ENCODE results near the gene CAMSAP1. TPM values are rescaled to one million over a fixed set of nuclear protein-coding genes. Genes with fewer than 3 reads are reported as not detected.
A peak's percentile ranks its signal among the peaks of the same experiment; 100 is the strongest.

Gene CAMSAP1
- polyA plus RNA-seq, 3 donors = 0.71 to 9.0 (median 0.75) TPM

DNA sequence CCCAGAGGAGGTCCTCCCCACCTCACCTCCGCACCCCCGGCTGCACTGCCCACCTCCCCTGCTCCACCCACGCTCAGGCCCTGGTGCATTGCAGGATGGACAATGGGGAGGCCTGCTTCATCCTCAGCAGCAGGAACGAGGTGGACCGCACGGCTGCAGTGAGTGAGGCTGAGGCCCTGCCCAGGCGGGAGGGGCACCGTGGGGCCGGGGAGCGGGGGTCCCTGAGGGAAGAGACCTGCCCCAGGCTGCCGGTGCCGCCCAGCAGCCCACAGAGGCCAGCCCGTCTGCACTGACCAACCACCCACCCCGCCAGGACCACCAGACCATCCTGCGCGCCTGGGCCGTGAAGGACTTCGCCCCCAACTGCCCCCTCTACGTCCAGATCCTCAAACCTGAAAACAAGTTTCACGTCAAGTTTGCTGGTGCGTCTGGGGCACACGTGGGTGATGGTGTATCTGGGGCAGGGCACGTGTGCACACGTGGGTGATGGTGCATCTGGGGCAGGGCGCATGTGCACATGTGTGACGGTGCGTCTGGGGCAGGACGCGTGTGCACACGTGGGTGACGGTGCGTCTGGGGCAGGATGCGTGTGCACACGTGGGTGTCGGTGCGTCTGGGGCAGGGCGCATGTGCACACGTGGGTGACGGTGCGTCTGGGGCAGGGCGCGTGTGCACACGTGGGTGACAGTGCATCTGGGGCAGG lies 138.7 kb downstream of the CAMSAP1 start:
- Histone ChIP-seq H3K27me3 (ENCODE audit: control insufficient read depth in 2 of 2, insufficient read depth in 2 of 2, low read length in 2 of 2) (no peaks in the 10 kb centered on the region), H3K79me2 (ENCODE audit: insufficient read depth, low read length) (no peaks in the 10 kb centered on the region), H3K27ac (ENCODE audit: low read depth in 1 of 2, low read length in 2 of 2) (no peak overlapping the region), H2AFZ (ENCODE audit: insufficient read depth, low read depth, low read length, poor library complexity, severe bottlenecking) (no peak overlapping the region), H3K9ac (ENCODE audit: insufficient read depth, low read length, poor library complexity, severe bottlenecking) (no peak overlapping the region), H4K20me1 (ENCODE audit: insufficient read depth, low read length) (no peaks in the 10 kb centered on the region), H3K4me3 (replicated peaks in 1 of 3; ENCODE audit: low read depth in 2 of 3, low read length in 3 of 3) (no peak overlapping the region), H3K4me1 (ENCODE audit: control insufficient read depth in 1 of 2, insufficient read depth in 2 of 2, low read length in 2 of 2) (no peaks in the 10 kb centered on the region), H3K36me3 (replicated peaks in 1 of 2; ENCODE audit: control insufficient read depth in 1 of 2, insufficient read depth in 2 of 2, low read length in 2 of 2) (no peaks in the 10 kb centered on the region), H3K9me3 (replicated peaks in 1 of 2; ENCODE audit: control insufficient read depth in 1 of 2, insufficient read depth in 1 of 2, low read length in 2 of 2) (peaks cover 28 to 35% of the 10 kb centered on the region in 2 donors), H3K4me2 (replicated peaks; ENCODE audit: extremely low read depth, low read length, poor library complexity, severe bottlenecking) (no peak overlapping the region)
- peaks cover 0 to 1% (median 0%) of the 10 kb centered on the region in 3 donors for H3K27me3 Mint-ChIP-seq (ENCODE audit: low read depth in 3 of 3)
- WGBS (ENCODE audit: insufficient coverage) = 92% methylated on average over 39 of the region's 43 CpGs
- peak overlapping the region in 1 of 7 donors; percentile 47 for H3K27ac Mint-ChIP-seq
- no peak for TF ChIP-seq CTCF (IDR thresholded peaks at IDR 0.05)
- DNase-seq = no peak
- H3K36me3 Mint-ChIP-seq = no peaks in the 10 kb centered on the region
- no peaks in the 10 kb centered on the region for H3K4me1 Mint-ChIP-seq
- no peak overlapping the region for H3K4me3 Mint-ChIP-seq
- intact Hi-C loops (cut with micrococcal nuclease) = no loop called here
- peaks cover 29 to 50% (median 35%) of the 10 kb centered on the region in 7 donors for H3K9me3 Mint-ChIP-seq

GRCh38 chr9:135766707-135767106 lies 140.6 kb downstream of the CAMSAP1 start:
- 100% methylated on average over 1 of the region's 4 CpGs for WGBS (ENCODE audit: insufficient coverage)
- no peaks in the 10 kb centered on the region for H3K4me1 ChIP-seq (ENCODE audit: control insufficient read depth in 1 of 2, insufficient read depth in 2 of 2, low read length in 2 of 2)
- H3K9ac ChIP-seq (ENCODE audit: insufficient read depth, low read length, poor library complexity, severe bottlenecking) = no peak overlapping the region
- H3K4me1 Mint-ChIP-seq = no peaks in the 10 kb centered on the region
- no peaks in the 10 kb centered on the region for H3K36me3 ChIP-seq (replicated peaks in 1 of 2; ENCODE audit: control insufficient read depth in 1 of 2, insufficient read depth in 2 of 2, low read length in 2 of 2)
- H3K9me3 Mint-ChIP-seq = peaks cover 29 to 50% (median 35%) of the 10 kb centered on the region in 7 donors
- intact Hi-C loops (cut with micrococcal nuclease) = no loop called here
- H3K27me3 Mint-ChIP-seq (ENCODE audit: low read depth in 3 of 3) = peaks cover 0 to 2% (median 1%) of the 10 kb centered on the region in 3 donors
- peaks cover 28 to 35% of the 10 kb centered on the region in 2 donors for H3K9me3 ChIP-seq (replicated peaks in 1 of 2; ENCODE audit: control insufficient read depth in 1 of 2, insufficient read depth in 1 of 2, low read length in 2 of 2)
- peak overlapping the region in 1 of 3 experiments; percentile 11 for H3K4me3 ChIP-seq (replicated peaks in 1 of 3; ENCODE audit: low read depth in 2 of 3, low read length in 3 of 3)
- no peak overlapping the region for H3K4me3 Mint-ChIP-seq
- H2AFZ ChIP-seq (ENCODE audit: insufficient read depth, low read depth, low read length, poor library complexity, severe bottlenecking) = no peak overlapping the region
- no peaks in the 10 kb centered on the region for H3K36me3 Mint-ChIP-seq
- no peak overlapping the region for H3K27ac Mint-ChIP-seq
- no peaks in the 10 kb centered on the region for H3K27me3 ChIP-seq (ENCODE audit: control insufficient read depth in 2 of 2, insufficient read depth in 2 of 2, low read length in 2 of 2)
- H3K4me2 ChIP-seq (replicated peaks; ENCODE audit: extremely low read depth, low read length, poor library complexity, severe bottlenecking) = no peak overlapping the region
- no peak for TF ChIP-seq CTCF (IDR thresholded peaks at IDR 0.05)
- H4K20me1 ChIP-seq (ENCODE audit: insufficient read depth, low read length) = no peaks in the 10 kb centered on the region
- H3K79me2 ChIP-seq (ENCODE audit: insufficient read depth, low read length) = no peaks in the 10 kb centered on the region
- H3K27ac ChIP-seq (ENCODE audit: low read depth in 1 of 2, low read length in 2 of 2) = no peak overlapping the region
- DNase-seq = no peak

Measured in CD14-positive monocyte (primary cell).